ENCODE results near the gene DTNA.

- TF ChIP-seq CTCF (IDR thresholded peaks at IDR 0.05) (no peak), POLR2A (IDR thresholded peaks at IDR 0.05) (no peak)
Measured at GRCh38 chr18:34929336-34929780, 219.3 kb downstream of the DTNA start.
